HTR-8/SVneo (cell line): ENCODE measurements around the gene EXOC3L4.
"Not testable (repeated sequence)": the region's sequence is repeated elsewhere in the genome, so short reads cannot be mapped to it uniquely, and the experiment has no call there.

Source experiments
- DNase-seq: peaks from one replicate; pipeline ENCODE4 v3.0.0; 2011; ENCODE audit warnings: low spot score, mixed read lengths; ENCODE audit not compliant: insufficient read length
- FAIRE-seq: peaks from 2 replicates; lab custom pipeline; 2011; peaks lifted over from hg19 to GRCh38; lab: Jason Lieb, UNC

Gene EXOC3L4

GRCh38 chr14:103103461-103104388 lies 9.2 kb downstream of the EXOC3L4 start:
- DNase-seq (peak; percentile 62), FAIRE-seq (peak; percentile 31)

- DNase-seq (no peak), FAIRE-seq (no peak)
These were observed 9.8 kb downstream of the EXOC3L4 start for GRCh38 chr14:103104389-103104653.

- DNase-seq (peak; percentile 73), FAIRE-seq (peak; percentile 91)
These were observed 10.3 kb downstream of the EXOC3L4 start for GRCh38 chr14:103104654-103105452.

- FAIRE-seq = peak; percentile 49
- no peak for DNase-seq
These were observed 11.1 kb downstream of the EXOC3L4 start for GRCh38 chr14:103105580-103106150.

GRCh38 chr14:103107455-103107854 lies 12.9 kb downstream of the EXOC3L4 start:
- DNase-seq (no peak), FAIRE-seq (no peak)

GRCh38 chr14:103107941-103108748 lies 13.6 kb downstream of the EXOC3L4 start:
- DNase-seq = no peak
- FAIRE-seq = no peak

- DNase-seq (peak; percentile 68), FAIRE-seq (peak; percentile 71)
These were observed 14.3 kb downstream of the EXOC3L4 start for GRCh38 chr14:103108749-103109207.

- peak; percentile 98 for FAIRE-seq
- DNase-seq = peak; percentile 84
These were observed 15.3 kb downstream of the EXOC3L4 start for GRCh38 chr14:103109535-103110441.

GRCh38 chr14:103110681-103111231 lies 16.2 kb downstream of the EXOC3L4 start:
- DNase-seq (no peak), FAIRE-seq (no peak)

- no peak for FAIRE-seq
- DNase-seq = no peak
These were observed 16.8 kb downstream of the EXOC3L4 start for GRCh38 chr14:103111232-103111868.

- FAIRE-seq = no peak
- no peak for DNase-seq
These were observed 18.1 kb downstream of the EXOC3L4 start for GRCh38 chr14:103112400-103113243.

GRCh38 chr14:103113303-103113702 lies 18.8 kb downstream of the EXOC3L4 start:
- peak; percentile 65 for FAIRE-seq
- no peak for DNase-seq

- no peak for FAIRE-seq
These were observed 19.2 kb downstream of the EXOC3L4 start for GRCh38 chr14:103113774-103114173.

GRCh38 chr14:103115086-103115679 lies 20.7 kb downstream of the EXOC3L4 start:
- not testable (repeated sequence) for FAIRE-seq

More at GRCh38 chr14:103113774-103114173, 19.2 kb downstream of the EXOC3L4 start:
- DNase-seq = no peak

GRCh38 chr14:103115845-103116572 lies 21.5 kb downstream of the EXOC3L4 start:
- DNase-seq (no peak), FAIRE-seq (no peak)

More at GRCh38 chr14:103115086-103115679, 20.7 kb downstream of the EXOC3L4 start:
- not testable (repeated sequence) for DNase-seq

- FAIRE-seq = no peak
- no peak for DNase-seq
These were observed 22.1 kb downstream of the EXOC3L4 start for GRCh38 chr14:103116636-103117035.
